GM23338 (cell line): ENCODE measurements around the gene FRY. TPM values are rescaled to one million over a fixed set of nuclear protein-coding genes. Genes with fewer than 3 reads are reported as not detected.

Source experiments
- ATAC-seq: fragments of 200-7000 bp; cut with Tn5 transposase; 3 replicates; pipeline ENCODE4 v1.9.1; 2020
- DNase-seq: peaks from one replicate; pipeline ENCODE4 v3.0.0-alpha.2; 2015; ENCODE audit warnings: low spot score
- H2AFZ ChIP-seq: fragments of 200-600 bp; sonication (generic); 2 replicates; pipeline ENCODE4 v1.8.0; 2016; ENCODE audit warnings: antibody characterized with exemption, mild to moderate bottlenecking, moderate library complexity
- H3F3A ChIP-seq: fragments of 200-600 bp; sonication (generic); replicated peaks from 2 replicates; pipeline ENCODE4 v1.8.0; 2017; ENCODE audit warnings: antibody characterized with exemption, mixed run types, low read depth
- H3K27ac ChIP-seq: fragments of 200-600 bp; sonication (generic); 2 replicates; pipeline ENCODE4 v1.6.1; 2016; ENCODE audit warnings: low read depth
- H3K27me3 ChIP-seq: fragments of 200-600 bp; sonication (generic); 2 replicates; pipeline ENCODE4 v1.8.0; 2016; ENCODE audit warnings: mild to moderate bottlenecking, mixed run types, moderate library complexity; ENCODE audit not compliant: insufficient read depth
- H3K36me3 ChIP-seq: fragments of 200-600 bp; sonication (generic); 2 replicates; pipeline ENCODE4 v1.8.0; 2016; ENCODE audit warnings: mild to moderate bottlenecking; ENCODE audit not compliant: insufficient read depth
- H3K4me1 ChIP-seq: fragments of 200-600 bp; sonication (generic); 2 replicates; pipeline ENCODE4 v1.8.0; 2016; ENCODE audit warnings: mild to moderate bottlenecking, moderate library complexity; ENCODE audit not compliant: insufficient read depth
- H3K4me2 ChIP-seq: fragments of 200-600 bp; sonication (generic); 2 replicates; pipeline ENCODE4 v1.7.1; 2017; ENCODE audit warnings: mixed run types
- H3K4me3 ChIP-seq: fragments of 200-600 bp; sonication (generic); 2 replicates; pipeline ENCODE4 v1.6.1; 2016; ENCODE audit warnings: mixed run types
- H3K79me2 ChIP-seq: fragments of 200-600 bp; sonication (generic); replicated peaks from 2 replicates; pipeline ENCODE4 v1.8.0; 2017; ENCODE audit warnings: mild to moderate bottlenecking; ENCODE audit not compliant: insufficient read depth
- H3K9me2 ChIP-seq: fragments of 200-600 bp; sonication (generic); 2 replicates; pipeline ENCODE4 v1.8.0; 2017; ENCODE audit not compliant: insufficient read depth
- H4K20me1 ChIP-seq: fragments of 200-600 bp; sonication (generic); replicated peaks from 2 replicates; pipeline ENCODE4 v1.8.0; 2017; ENCODE audit warnings: mild to moderate bottlenecking; ENCODE audit not compliant: insufficient read depth
- H3K27ac Mint-ChIP-seq: 2 replicates; pipeline ENCODE4 v1.8.0; 2020; ENCODE audit warnings: inconsistent platforms, mild to moderate bottlenecking, moderate library complexity, mixed read lengths
- H3K27me3 Mint-ChIP-seq: 3 replicates; pipeline ENCODE4 v1.8.0; 2022; ENCODE audit warnings: low read depth, mild to moderate bottlenecking, moderate library complexity, mixed read lengths, inconsistent platforms; ENCODE audit not compliant: insufficient read depth, poor library complexity
- H3K36me3 Mint-ChIP-seq: 3 replicates; pipeline ENCODE4 v1.8.0; 2021; ENCODE audit warnings: low read depth, mild to moderate bottlenecking, inconsistent platforms, moderate library complexity, mixed read lengths
- H3K4me1 Mint-ChIP-seq: 3 replicates; pipeline ENCODE4 v1.8.0; 2020; ENCODE audit warnings: mild to moderate bottlenecking, inconsistent platforms, mixed read lengths
- H3K4me3 Mint-ChIP-seq: 3 replicates; pipeline ENCODE4 v1.8.0; 2021; ENCODE audit warnings: moderate library complexity, mild to moderate bottlenecking, inconsistent platforms, mixed read lengths
- H3K9me3 Mint-ChIP-seq: 3 replicates; pipeline ENCODE4 v1.8.0; 2020; ENCODE audit warnings: moderate library complexity, mild to moderate bottlenecking, inconsistent platforms, mixed read lengths
- CREB1 ChIP-seq: fragments of 250-450 bp; sonication (Bioruptor Pico); IDR thresholded peaks from 2 replicates; pipeline ENCODE4 v1.5.0; 2020; ENCODE audit warnings: low read depth, mild to moderate bottlenecking, moderate library complexity
- CTCF ChIP-seq, 2 experiments: fragments of 200-600 bp in 1 of 2; sonication (generic) in 1 of 2; conservative IDR thresholded peaks; 2 replicates each; pipeline versions ENCODE4 v1.5.1 to v1.6.1; 2016 to 2017; ENCODE audit warnings: antibody characterized with exemption in 2 of 2, low read depth in 2 of 2, mild to moderate bottlenecking in 2 of 2, moderate library complexity in 1 of 2
- ETS1 ChIP-seq: IDR thresholded peaks from 2 replicates; pipeline ENCODE4 v1.6.1; 2016; ENCODE audit warnings: antibody characterized with exemption
- EZH2phosphoT487 ChIP-seq: fragments of 200-600 bp; sonication (generic); IDR thresholded peaks from one replicate; pipeline ENCODE4 v1.8.1; 2018; ENCODE audit warnings: antibody characterized with exemption; ENCODE audit not compliant: unreplicated experiment
- NANOG ChIP-seq: IDR thresholded peaks from 2 replicates; pipeline ENCODE4 v1.6.1; 2016; ENCODE audit warnings: antibody characterized with exemption, borderline replicate concordance
- POLR2AphosphoS5 ChIP-seq: IDR thresholded peaks from 2 replicates; pipeline ENCODE4 v1.6.1; 2016; ENCODE audit warnings: antibody characterized with exemption, low read depth
- REST ChIP-seq: IDR thresholded peaks from one replicate; pipeline ENCODE4 v1.6.1; 2018; ENCODE audit warnings: antibody characterized with exemption; ENCODE audit not compliant: unreplicated experiment
- STAT1 ChIP-seq: IDR thresholded peaks from one replicate; pipeline ENCODE4 v1.6.1; 2016; ENCODE audit warnings: antibody characterized with exemption; ENCODE audit not compliant: unreplicated experiment
- ZNF114 ChIP-seq: fragments of 250-450 bp; sonication (Bioruptor Pico); IDR thresholded peaks from 2 replicates; pipeline ENCODE4 v1.5.0; 2020; ENCODE audit warnings: mild to moderate bottlenecking, moderate library complexity
- ZNF331 ChIP-seq: fragments of 250-450 bp; sonication (Bioruptor Pico); IDR thresholded peaks from 2 replicates; pipeline ENCODE4 v1.5.0; 2020; ENCODE audit warnings: low read depth, mild to moderate bottlenecking, moderate library complexity
- ZNF462 ChIP-seq: fragments of 250-450 bp; sonication (Bioruptor Pico); IDR thresholded peaks from 2 replicates; pipeline ENCODE4 v1.5.0; 2020; ENCODE audit warnings: mild to moderate bottlenecking, moderate library complexity
- polyA plus RNA-seq: library from polyadenylated mRNA; unstranded; fragments of >200 nt; fragmentation: Nextera tagmentation; extraction: Ambion mirVana; gene quantifications from 2 replicates; pipeline ENCODE4 v1.2.1, GENCODE V29; 2016
- total RNA-seq: library from RNA; depleted of rRNA; stranded (reverse); fragments of >200 nt; shearing (Covaris generic); gene quantifications from 2 replicates; pipeline ENCODE4 v1.2.3, GENCODE V29; 2014

Gene FRY
- total and polyA plus RNA-seq, 2 experiments from 2014 or later = 2.4 to 10.1 TPM

GRCh38 chr13:32255724-32256109, 224.1 kb downstream of the FRY start:
- Histone ChIP-seq H2AFZ (no peak overlapping the region), H4K20me1 (no peaks in the 10 kb centered on the region), H3K4me2 (no peak overlapping the region), H3K27me3 (no peaks in the 10 kb centered on the region), H3F3A (no peaks in the 10 kb centered on the region), H3K36me3 (no peaks in the 10 kb centered on the region), H3K4me3 (no peak overlapping the region), H3K79me2 (no peaks in the 10 kb centered on the region), H3K4me1 (no peaks in the 10 kb centered on the region), H3K27ac (no peak overlapping the region), H3K9me2 (no peaks in the 10 kb centered on the region)
- Mint-ChIP-seq H3K36me3 (no peaks in the 10 kb centered on the region), H3K27me3 (peaks cover 2% of the 10 kb centered on the region), H3K4me3 (no peak overlapping the region), H3K4me1 (no peaks in the 10 kb centered on the region), H3K9me3 (no peaks in the 10 kb centered on the region), H3K27ac (no peak overlapping the region)
- no peak for TF ChIP-seq NANOG
- no peak for TF ChIP-seq EZH2phosphoT487
- no peak for TF ChIP-seq CREB1
- no peak for TF ChIP-seq ZNF114 (CRISPR knock-in tag)
- TF ChIP-seq ZNF331 (CRISPR knock-in tag) = no peak
- TF ChIP-seq ZNF462 = no peak
- TF ChIP-seq STAT1 = no peak
- TF ChIP-seq POLR2AphosphoS5 = no peak
- no peak for TF ChIP-seq REST
- no peak for TF ChIP-seq ETS1
- TF ChIP-seq CTCF (conservative IDR thresholded peaks at IDR 0.05; ENCODE audit: low read depth in 2 of 2) = no peak
- no peak for DNase-seq
- ATAC-seq = no peak
